Measurements from ENCODE around the gene SLC4A7.

SLC4A7 gene

GRCh38 chr3:27483117-27484014 lies 818 bp downstream of the SLC4A7 start:
- Histone ChIP-seq H3K9me3 (ENCODE audit: control insufficient read depth, insufficient read depth, low read depth, low read length) (no peaks in the 10 kb centered on the region), H3K36me3 (ENCODE audit: control insufficient read depth in 2 of 2, insufficient read depth in 1 of 2, low read length in 2 of 2) (no peaks in the 10 kb centered on the region; a peak in 1 of 3 replicates), H3K27ac (ENCODE audit: extremely low read depth, low read depth, low read length) (peak overlapping the region; percentile 79), H3K4me3 (ENCODE audit: low read depth, low read length) (peak overlapping the region; percentile 64), H3K4me1 (ENCODE audit: control insufficient read depth, insufficient read depth, low read length) (no peaks in the 10 kb centered on the region)
- POLR2A ChIA-PET = interaction anchor here (0.6 kb wide), 1 partner anchor 11 kb away, joined by 3 read pairs; no protein-coding TSS in a partner anchor
- CTCF ChIA-PET = interaction anchor here (0.7 kb wide), 1 partner anchor 1682 kb away, joined by 4 read pairs; no protein-coding TSS in a partner anchor
- peak; percentile 66 for TF ChIP-seq ZBTB20 (tag by site-specific recombination; IDR thresholded peaks at IDR 0.05)
- TF ChIP-seq ZBTB1 (tag by site-specific recombination; IDR thresholded peaks at IDR 0.05) = no peak
- TF ChIP-seq, protein P1, sequence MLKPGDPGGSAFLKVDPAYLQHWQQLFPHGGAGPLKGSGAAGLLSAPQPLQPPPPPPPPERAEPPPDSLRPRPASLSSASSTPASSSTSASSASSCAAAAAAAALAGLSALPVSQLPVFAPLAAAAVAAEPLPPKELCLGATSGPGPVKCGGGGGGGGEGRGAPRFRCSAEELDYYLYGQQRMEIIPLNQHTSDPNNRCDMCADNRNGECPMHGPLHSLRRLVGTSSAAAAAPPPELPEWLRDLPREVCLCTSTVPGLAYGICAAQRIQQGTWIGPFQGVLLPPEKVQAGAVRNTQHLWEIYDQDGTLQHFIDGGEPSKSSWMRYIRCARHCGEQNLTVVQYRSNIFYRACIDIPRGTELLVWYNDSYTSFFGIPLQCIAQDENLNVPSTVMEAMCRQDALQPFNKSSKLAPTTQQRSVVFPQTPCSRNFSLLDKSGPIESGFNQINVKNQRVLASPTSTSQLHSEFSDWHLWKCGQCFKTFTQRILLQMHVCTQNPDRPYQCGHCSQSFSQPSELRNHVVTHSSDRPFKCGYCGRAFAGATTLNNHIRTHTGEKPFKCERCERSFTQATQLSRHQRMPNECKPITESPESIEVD (tag by site-specific recombination; IDR thresholded peaks at IDR 0.05) = no peak
- TF ChIP-seq ZNF37A (tag by site-specific recombination; IDR thresholded peaks at IDR 0.05) = no peak
- TF ChIP-seq ZNF146 (tag by site-specific recombination; IDR thresholded peaks at IDR 0.05) = no peak
- TF ChIP-seq, protein P2, sequence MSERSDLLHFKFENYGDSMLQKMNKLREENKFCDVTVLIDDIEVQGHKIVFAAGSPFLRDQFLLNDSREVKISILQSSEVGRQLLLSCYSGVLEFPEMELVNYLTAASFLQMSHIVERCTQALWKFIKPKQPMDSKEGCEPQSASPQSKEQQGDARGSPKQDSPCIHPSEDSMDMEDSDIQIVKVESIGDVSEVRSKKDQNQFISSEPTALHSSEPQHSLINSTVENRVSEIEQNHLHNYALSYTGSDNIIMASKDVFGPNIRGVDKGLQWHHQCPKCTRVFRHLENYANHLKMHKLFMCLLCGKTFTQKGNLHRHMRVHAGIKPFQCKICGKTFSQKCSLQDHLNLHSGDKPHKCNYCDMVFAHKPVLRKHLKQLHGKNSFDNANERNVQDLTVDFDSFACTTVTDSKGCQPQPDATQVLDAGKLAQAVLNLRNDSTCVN (tag by site-specific recombination; optimal IDR thresholded peaks at IDR 0.05) = peak; percentile 67
- 0 out of 2 replicates have a peak, but pooled peaks have one; percentile 29 for TF ChIP-seq ZNF394 (tag by site-specific recombination; IDR thresholded peaks at IDR 0.05; ENCODE audit: borderline replicate concordance)
- TF ChIP-seq, protein P3, sequence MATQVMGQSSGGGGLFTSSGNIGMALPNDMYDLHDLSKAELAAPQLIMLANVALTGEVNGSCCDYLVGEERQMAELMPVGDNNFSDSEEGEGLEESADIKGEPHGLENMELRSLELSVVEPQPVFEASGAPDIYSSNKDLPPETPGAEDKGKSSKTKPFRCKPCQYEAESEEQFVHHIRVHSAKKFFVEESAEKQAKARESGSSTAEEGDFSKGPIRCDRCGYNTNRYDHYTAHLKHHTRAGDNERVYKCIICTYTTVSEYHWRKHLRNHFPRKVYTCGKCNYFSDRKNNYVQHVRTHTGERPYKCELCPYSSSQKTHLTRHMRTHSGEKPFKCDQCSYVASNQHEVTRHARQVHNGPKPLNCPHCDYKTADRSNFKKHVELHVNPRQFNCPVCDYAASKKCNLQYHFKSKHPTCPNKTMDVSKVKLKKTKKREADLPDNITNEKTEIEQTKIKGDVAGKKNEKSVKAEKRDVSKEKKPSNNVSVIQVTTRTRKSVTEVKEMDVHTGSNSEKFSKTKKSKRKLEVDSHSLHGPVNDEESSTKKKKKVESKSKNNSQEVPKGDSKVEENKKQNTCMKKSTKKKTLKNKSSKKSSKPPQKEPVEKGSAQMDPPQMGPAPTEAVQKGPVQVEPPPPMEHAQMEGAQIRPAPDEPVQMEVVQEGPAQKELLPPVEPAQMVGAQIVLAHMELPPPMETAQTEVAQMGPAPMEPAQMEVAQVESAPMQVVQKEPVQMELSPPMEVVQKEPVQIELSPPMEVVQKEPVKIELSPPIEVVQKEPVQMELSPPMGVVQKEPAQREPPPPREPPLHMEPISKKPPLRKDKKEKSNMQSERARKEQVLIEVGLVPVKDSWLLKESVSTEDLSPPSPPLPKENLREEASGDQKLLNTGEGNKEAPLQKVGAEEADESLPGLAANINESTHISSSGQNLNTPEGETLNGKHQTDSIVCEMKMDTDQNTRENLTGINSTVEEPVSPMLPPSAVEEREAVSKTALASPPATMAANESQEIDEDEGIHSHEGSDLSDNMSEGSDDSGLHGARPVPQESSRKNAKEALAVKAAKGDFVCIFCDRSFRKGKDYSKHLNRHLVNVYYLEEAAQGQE (tag by site-specific recombination; IDR thresholded peaks at IDR 0.05) = no peak
- 0 out of 2 replicates have a peak, but pooled peaks have one; percentile 16 for TF ChIP-seq ZNF366 (tag by site-specific recombination; conservative IDR thresholded peaks at IDR 0.05)
- 0 out of 2 replicates have a peak, but pooled peaks have one; percentile 13 for TF ChIP-seq ZBTB11 (tag by site-specific recombination; conservative IDR thresholded peaks at IDR 0.05; ENCODE audit: low read depth)
- 0 out of 2 replicates have a peak, but pooled peaks have one; percentile 25 for TF ChIP-seq ZNF501 (tag by site-specific recombination; IDR thresholded peaks at IDR 0.05)
- TF ChIP-seq ZNF704 (tag by site-specific recombination; IDR thresholded peaks at IDR 0.05) = no peak
- no peak for TF ChIP-seq ZNF692 (tag by site-specific recombination; IDR thresholded peaks at IDR 0.05)
- TF ChIP-seq YY2 (tag by site-specific recombination; IDR thresholded peaks at IDR 0.05) = no peak
- 0 out of 2 replicates have a peak, but pooled peaks have one; percentile 11 for TF ChIP-seq SP3 (tag by site-specific recombination; IDR thresholded peaks at IDR 0.05)
- TF ChIP-seq PRDM1 (tag by site-specific recombination; IDR thresholded peaks at IDR 0.05) = peak; percentile 55
- TF ChIP-seq SCRT2 (tag by site-specific recombination; IDR thresholded peaks at IDR 0.05) = no peak
- no peak for TF ChIP-seq ZNF274 (IDR thresholded peaks at IDR 0.05; ENCODE audit: low read length)
- no peak for TF ChIP-seq ZNF274 (tag by site-specific recombination; IDR thresholded peaks at IDR 0.05; ENCODE audit: borderline replicate concordance)
- peak; percentile 23; the same call in 1 of the 2 replicates for TF ChIP-seq ZBTB17 (tag by site-specific recombination; IDR thresholded peaks at IDR 0.05)
- TF ChIP-seq KLF17 (tag by site-specific recombination; IDR thresholded peaks at IDR 0.05) = no peak
- TF ChIP-seq ZNF701 (tag by site-specific recombination; IDR thresholded peaks at IDR 0.05) = no peak
